Lower leg skin (tissue), 3 donors: ENCODE results near the gene KSR2.

Experiments used
- CTCF ChIP-seq, 3 donors: fragments of 450-650 bp; IDR thresholded peaks; one replicate each; pipeline ENCODE4 v1.5.1; 2016; ENCODE audit warnings: antibody characterized with exemption in 3 of 3, mild to moderate bottlenecking in 3 of 3, moderate library complexity in 2 of 3
- POLR2A ChIP-seq, 2 donors: fragments of 450-650 bp; IDR thresholded peaks; one replicate each; pipeline ENCODE4 v1.6.1; 2016 to 2017; ENCODE audit warnings: antibody characterized with exemption in 2 of 2, mild to moderate bottlenecking in 1 of 2, moderate library complexity in 1 of 2

- TF ChIP-seq CTCF (IDR thresholded peaks at IDR 0.05): no peak
- TF ChIP-seq POLR2A (IDR thresholded peaks at IDR 0.05): no peak
These were observed 471.4 kb downstream of the KSR2 start for GRCh38 chr12:117497407-117497806.
